GM12872 (cell line): ENCODE measurements around the gene STOML1.

ENCODE experiments used
- TF ChIP-seq, protein P1 (sequence below): IDR thresholded peaks from 3 replicates; pipeline ENCODE4 v1.5.1; 2011; ENCODE audit warnings: low read depth, mild to moderate bottlenecking, low read length, moderate library complexity; ENCODE audit not compliant: insufficient read depth

Gene STOML1

DNA sequence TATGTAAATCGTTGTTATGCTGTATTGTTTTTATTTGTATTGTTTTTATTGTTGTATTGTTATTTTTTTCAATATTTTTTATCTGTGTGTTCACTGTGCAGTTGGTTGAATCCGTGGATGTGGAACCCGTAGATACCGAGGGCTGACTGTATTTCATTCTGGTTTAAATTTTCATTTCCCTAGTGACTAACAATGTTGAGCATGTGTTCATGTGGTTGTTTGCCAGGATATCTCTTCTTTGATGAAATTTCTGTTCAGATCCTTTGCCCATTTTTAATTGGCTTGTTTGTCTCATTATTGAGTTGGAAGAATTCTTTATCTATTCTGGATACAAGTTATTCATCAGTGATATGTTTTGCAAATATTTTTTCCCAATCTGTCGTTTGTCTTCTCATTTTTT, 29.7 kb downstream of the STOML1 start:
- TF ChIP-seq, protein P1, sequence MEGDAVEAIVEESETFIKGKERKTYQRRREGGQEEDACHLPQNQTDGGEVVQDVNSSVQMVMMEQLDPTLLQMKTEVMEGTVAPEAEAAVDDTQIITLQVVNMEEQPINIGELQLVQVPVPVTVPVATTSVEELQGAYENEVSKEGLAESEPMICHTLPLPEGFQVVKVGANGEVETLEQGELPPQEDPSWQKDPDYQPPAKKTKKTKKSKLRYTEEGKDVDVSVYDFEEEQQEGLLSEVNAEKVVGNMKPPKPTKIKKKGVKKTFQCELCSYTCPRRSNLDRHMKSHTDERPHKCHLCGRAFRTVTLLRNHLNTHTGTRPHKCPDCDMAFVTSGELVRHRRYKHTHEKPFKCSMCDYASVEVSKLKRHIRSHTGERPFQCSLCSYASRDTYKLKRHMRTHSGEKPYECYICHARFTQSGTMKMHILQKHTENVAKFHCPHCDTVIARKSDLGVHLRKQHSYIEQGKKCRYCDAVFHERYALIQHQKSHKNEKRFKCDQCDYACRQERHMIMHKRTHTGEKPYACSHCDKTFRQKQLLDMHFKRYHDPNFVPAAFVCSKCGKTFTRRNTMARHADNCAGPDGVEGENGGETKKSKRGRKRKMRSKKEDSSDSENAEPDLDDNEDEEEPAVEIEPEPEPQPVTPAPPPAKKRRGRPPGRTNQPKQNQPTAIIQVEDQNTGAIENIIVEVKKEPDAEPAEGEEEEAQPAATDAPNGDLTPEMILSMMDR, result no peak

DNA sequence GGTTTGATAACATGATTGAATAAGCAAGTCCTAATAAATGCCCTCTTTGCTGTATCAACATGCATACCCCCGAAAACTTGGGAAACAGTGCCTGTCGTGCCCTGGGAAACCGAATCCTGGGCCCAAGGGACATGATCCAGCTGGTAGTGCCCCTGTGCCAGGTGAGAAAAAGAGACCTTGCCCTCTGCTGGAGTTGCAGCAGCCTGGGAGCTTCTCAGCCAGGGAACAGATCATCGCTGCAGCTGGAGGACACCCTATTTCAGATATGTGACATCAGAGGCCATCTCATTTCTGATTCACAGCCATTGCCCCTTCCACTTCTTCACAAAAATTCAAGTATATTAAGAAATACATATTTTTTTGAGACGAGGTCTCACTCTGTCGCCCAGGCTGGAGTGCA, 32.3 kb downstream of the STOML1 start:
- TF ChIP-seq, protein P1, result no peak

DNA sequence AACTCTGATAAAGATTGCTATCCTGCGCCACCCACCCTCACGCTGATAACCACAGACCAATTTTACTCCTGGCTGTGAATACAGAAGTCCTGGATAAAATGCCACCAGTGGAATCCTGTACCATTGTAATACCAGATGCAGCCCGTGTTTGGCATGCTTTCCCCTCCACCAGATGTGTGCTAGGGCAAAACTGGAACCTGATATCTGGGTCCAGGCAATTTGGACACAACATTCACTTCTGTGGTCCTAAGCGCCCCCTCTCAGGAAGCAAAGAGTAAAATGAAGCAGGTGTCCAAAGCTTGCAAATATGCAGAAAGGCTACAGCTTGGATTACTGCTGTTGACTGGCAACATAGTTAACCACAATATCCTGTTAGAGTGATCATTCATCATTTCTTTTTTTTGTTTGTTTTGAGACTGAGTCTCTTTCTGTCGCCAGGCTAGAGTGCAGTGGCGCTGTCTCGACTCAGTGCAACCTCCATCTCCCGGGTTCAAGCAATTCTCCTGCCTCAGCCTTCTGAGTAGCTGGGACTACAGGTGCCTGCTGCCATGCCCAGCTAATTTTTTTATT, 33.0 kb downstream of the STOML1 start:
- TF ChIP-seq, protein P1, result peak; percentile 8; the same call in 1 of the 3 replicates

DNA sequence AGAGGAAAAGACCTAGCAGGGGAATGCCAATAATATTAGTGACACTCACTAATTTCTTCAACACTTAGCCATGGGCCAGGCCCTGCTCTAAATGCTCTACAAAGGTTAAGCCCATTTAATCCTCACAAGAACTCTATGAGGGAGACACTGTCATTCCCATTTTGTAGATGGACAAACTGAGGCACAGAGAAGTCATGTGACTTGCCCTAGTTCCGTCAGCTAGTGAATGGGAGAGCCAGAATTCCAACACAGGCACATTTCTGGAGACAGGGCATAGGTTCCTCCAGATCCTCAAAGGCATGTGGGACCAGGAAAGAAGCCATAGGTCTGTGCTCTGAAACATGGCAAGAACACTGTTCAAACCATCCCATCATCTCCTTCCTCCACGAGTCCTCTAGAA, 34.3 kb downstream of the STOML1 start:
- TF ChIP-seq, protein P1, result no peak

DNA sequence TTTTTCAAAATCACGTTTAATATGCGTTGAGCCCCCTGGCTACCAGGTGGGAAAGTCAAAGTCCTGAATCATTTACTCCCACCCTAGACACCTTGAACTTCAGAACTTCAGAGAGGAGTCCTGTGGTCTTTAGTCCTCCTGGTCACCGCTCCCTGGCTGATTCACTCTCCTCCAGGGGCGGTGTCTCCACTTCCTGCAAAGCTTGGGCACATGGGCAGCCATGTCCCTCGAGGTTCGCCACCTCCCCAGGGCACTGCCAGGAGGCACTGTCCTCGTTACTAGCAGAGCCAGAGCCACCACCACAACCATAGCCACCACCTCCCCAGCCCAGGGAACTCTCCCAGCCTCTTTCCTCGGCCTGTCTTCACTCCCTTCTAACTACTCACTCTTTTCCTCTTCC, 34.8 kb downstream of the STOML1 start:
- TF ChIP-seq, protein P1, result no peak

DNA sequence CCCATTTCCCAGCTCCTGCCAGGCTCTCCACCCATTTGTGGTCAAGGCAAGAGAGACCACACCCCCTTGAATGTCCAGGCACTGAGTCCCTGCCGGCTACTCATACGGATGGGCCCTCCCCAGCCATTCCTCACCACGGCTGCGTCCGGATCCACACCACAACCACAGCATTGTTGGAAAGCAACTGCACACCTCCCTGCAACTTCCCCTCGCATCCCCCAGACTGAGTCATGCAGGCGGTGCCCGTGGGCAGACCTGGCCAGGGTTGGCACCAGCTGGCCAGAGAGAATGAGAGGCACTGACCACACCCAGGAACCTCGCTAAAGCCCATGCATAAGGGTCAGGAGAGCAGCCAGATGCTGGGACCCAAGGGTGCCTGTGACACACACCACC, 35.4 kb downstream of the STOML1 start:
- TF ChIP-seq, protein P1, result no peak

DNA sequence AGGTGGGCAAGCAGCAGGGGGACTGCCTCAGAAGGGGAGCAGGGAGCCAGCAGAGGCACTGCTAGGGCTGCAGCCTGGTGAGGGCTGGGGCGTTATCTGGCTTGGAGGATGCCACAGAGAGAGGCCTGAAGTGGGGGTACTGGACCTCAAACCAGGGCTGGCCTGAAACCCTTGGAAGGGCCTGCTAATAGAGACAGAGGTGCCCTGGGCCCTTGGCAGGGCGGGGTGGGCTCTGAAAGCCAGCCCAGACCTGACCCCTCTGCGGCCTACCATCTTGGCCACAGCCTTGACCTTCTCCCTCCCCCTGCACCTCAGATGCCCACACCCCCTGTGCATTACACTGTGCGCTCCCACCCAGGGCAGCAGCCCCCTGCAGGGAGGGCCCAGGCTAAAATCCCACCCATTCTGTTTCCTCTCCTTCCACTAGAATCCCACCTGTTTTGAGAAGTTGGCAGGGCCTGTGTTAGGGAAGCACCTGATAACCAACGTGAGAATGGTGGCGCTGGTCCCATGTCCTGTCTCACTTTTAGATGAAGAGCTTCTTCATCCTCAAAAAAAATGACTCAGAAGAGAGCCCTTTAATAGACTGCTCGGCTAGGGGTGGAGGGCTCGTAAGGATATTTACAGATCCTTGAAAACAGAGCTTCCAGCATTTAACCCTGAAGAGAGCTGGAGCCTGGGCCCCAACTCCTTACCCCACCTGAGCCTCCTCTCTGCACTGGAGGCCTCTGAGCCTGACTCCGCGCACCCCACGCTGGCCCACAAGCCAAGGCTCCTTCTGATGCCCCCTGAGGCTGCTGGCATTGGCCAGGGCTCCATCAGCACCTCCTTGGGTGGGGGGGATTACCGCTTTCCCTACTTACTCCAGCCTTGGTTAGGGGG, 36.0 kb downstream of the STOML1 start:
- TF ChIP-seq, protein P1, result no peak
